Liver (tissue), 9 donors: Measurements from ENCODE around the gene ZDHHC20. TPM values are rescaled to one million over a fixed set of nuclear protein-coding genes. Genes with fewer than 3 reads are reported as not detected.
A peak's percentile ranks its signal among the peaks of the same experiment; 100 is the strongest.

Source experiments
- DNase-seq: peaks from one replicate; pipeline ENCODE4 v3.0.0-alpha.2; 2017; ENCODE audit warnings: low spot score
- H3K27ac ChIP-seq, 2 donors: one replicate each; pipeline ENCODE4 v1.7.0; 2013; ENCODE audit warnings: inconsistent platforms in 2 of 2, low read length in 2 of 2, control low read depth in 1 of 2, low read depth in 1 of 2, mild to moderate bottlenecking in 1 of 2
- H3K27me3 ChIP-seq, 4 donors: one replicate each; pipeline versions ENCODE4 v1.6.1 to v1.7.0; 2013; ENCODE audit warnings: low read length in 3 of 4, inconsistent platforms in 1 of 4, mild to moderate bottlenecking in 1 of 4, moderate library complexity in 1 of 4; ENCODE audit not compliant: control insufficient read depth in 4 of 4, insufficient read depth in 4 of 4
- H3K36me3 ChIP-seq, 4 donors: one replicate each; pipeline versions ENCODE4 v1.6.1 to v1.7.0; 2013; ENCODE audit warnings: low read length in 3 of 4, mild to moderate bottlenecking in 3 of 4, low read depth in 1 of 4, moderate library complexity in 1 of 4; ENCODE audit not compliant: control insufficient read depth in 4 of 4, insufficient read depth in 3 of 4
- H3K4me1 ChIP-seq, 4 donors: one replicate each; pipeline versions ENCODE4 v1.6.1 to v1.7.0; 2013; ENCODE audit warnings: low read length in 3 of 4, mild to moderate bottlenecking in 3 of 4, moderate library complexity in 1 of 4; ENCODE audit not compliant: control insufficient read depth in 4 of 4, insufficient read depth in 4 of 4
- H3K4me3 ChIP-seq, 3 donors: one replicate each; pipeline versions ENCODE4 v1.6.1 to v1.7.0; 2013; ENCODE audit warnings: low read length in 3 of 3, control low read depth in 1 of 3, low read depth in 1 of 3, mild to moderate bottlenecking in 1 of 3
- H3K9ac ChIP-seq, 2 donors: one replicate each; pipeline ENCODE4 v1.7.0; 2013; ENCODE audit warnings: low read length in 2 of 2, mild to moderate bottlenecking in 2 of 2, moderate library complexity in 2 of 2, control low read depth in 1 of 2, low read depth in 1 of 2
- H3K9me3 ChIP-seq, 4 donors: one replicate each; pipeline versions ENCODE4 v1.6.1 to v1.7.0; 2013; ENCODE audit warnings: low read length in 3 of 4; ENCODE audit not compliant: control insufficient read depth in 4 of 4
- EGR1 ChIP-seq, 2 donors: IDR thresholded peaks; 2 replicates each; pipeline ENCODE4 v1.6.1; 2016 to 2018; ENCODE audit warnings: antibody characterized with exemption in 2 of 2, low read depth in 2 of 2
- FOXA2 ChIP-seq: IDR thresholded peaks from 2 replicates; pipeline ENCODE4 v1.6.1; 2016; ENCODE audit warnings: antibody characterized with exemption
- GABPA ChIP-seq, 2 donors: IDR thresholded peaks in 1 of 2; conservative IDR thresholded peaks in 1 of 2; 2 replicates each; pipeline ENCODE4 v1.6.1; 2016; ENCODE audit warnings: antibody characterized with exemption in 2 of 2, mild to moderate bottlenecking in 1 of 2, moderate library complexity in 1 of 2
- HNF4G ChIP-seq: IDR thresholded peaks from 2 replicates; pipeline ENCODE4 v1.6.1; 2016; ENCODE audit warnings: antibody characterized with exemption
- JUND ChIP-seq, 2 donors: IDR thresholded peaks; 2 replicates each; pipeline ENCODE4 v1.6.1; 2016; ENCODE audit warnings: antibody characterized with exemption in 2 of 2
- MAX ChIP-seq: IDR thresholded peaks from 2 replicates; pipeline ENCODE4 v1.6.1; 2016; ENCODE audit warnings: antibody characterized with exemption
- REST ChIP-seq: IDR thresholded peaks from 2 replicates; pipeline ENCODE4 v1.6.1; 2016; ENCODE audit warnings: antibody characterized with exemption, mild to moderate bottlenecking
- SP1 ChIP-seq: IDR thresholded peaks from 2 replicates; pipeline ENCODE4 v1.6.1; 2018; ENCODE audit warnings: antibody characterized with exemption, mild to moderate bottlenecking
- TAF1 ChIP-seq: conservative IDR thresholded peaks from 2 replicates; pipeline ENCODE4 v1.6.1; 2016; ENCODE audit warnings: antibody characterized with exemption, mild to moderate bottlenecking
- YY1 ChIP-seq: IDR thresholded peaks from 2 replicates; pipeline ENCODE4 v1.6.1; 2016; ENCODE audit warnings: antibody characterized with exemption, mild to moderate bottlenecking
- ZBTB33 ChIP-seq: IDR thresholded peaks from 2 replicates; pipeline ENCODE4 v1.6.1; 2016; ENCODE audit warnings: antibody characterized with exemption
- WGBS: extraction: QIAGEN DNeasy Blood & Tissue Kit; methylation state at CpG from one replicate; pipeline ENCODE4 v1.1.7; 2013; 5-methylcytosine and 5-hydroxymethylcytosine counted together
- polyA plus RNA-seq, 2 donors: library from polyadenylated mRNA; stranded (reverse) in 1 of 2; unstranded in 1 of 2; fragments of 200-250 nt in 1 of 2; fragments of >200 nt in 1 of 2; fragmentation: Nextera tagmentation in 1 of 2; extraction: Ambion mirVana in 1 of 2; gene quantifications; one replicate each; pipeline versions ENCODE4 v1.2.1 to v1.2.3, GENCODE V29; 2013 to 2015
- total RNA-seq, 2 donors: library from RNA; depleted of rRNA; stranded (reverse); fragments of >200 nt; gene quantifications; one replicate each; pipeline ENCODE4 v1.2.3, GENCODE V29; 2014
- TF ChIP-seq, protein P1 (sequence below): fragments of 150-350 bp; IDR thresholded peaks from 2 replicates; pipeline ENCODE4 v1.5.1; 2017; ENCODE audit warnings: improper control_type of control experiment, low read depth, low read length; ENCODE audit not compliant: missing input control
- donor health status: healthy.
- donor health status: healthy.
- donor health status: healthy.
- donor health status: healthy.
- donor health status: healthy.

The ZDHHC20 gene
- total and polyA plus RNA-seq, 4 donors: 7.7 to 55.4 (median 18.6) TPM

DNA sequence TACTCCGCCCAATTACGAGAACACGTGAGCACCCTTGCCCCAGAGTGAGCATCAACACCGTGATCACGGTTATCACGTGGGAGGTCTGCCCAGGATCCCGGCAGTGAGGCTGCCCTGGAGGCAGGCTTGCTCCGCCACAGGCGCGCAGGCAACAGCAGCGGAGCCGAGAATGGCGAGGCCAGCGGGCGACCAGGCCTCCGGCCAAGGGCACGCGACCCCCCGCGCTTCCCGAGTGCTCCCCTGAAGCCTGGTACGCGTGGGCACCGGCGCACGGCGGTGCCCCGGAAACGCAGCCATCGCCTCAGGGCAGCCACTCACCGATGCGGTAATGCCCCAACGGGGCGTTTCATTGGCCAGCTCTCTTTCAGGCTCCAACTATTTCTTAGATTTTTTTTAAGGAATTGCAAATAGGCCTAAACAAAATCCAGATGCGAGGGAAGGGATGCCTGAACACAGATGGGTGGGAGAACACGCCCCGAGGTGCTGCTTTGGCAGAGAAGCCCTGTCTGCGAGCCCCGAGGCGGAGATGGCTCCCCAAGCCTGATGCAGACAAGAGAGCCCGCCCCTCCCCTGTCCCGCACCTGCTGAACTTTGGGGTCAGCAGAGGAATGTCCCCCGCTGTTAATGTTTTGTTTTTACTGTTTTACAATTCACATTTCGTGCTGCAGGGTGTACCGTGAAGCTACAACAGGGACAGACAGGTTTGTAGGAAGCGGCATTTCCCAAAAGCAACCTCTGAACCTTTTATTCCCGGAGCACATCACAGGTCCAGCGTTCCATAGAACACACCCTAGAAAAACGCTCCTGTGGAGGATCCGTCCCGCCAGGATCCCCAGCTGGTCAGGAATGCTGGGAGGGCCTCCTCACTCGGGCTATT is 132.7 kb downstream of the ZDHHC20 start:
- TF ChIP-seq GABPA (IDR thresholded peaks at IDR 0.05 in 1 of 2, conservative IDR thresholded peaks at IDR 0.05 in 1 of 2): no peak
- no peak for TF ChIP-seq FOXA2
- TF ChIP-seq, protein P1, sequence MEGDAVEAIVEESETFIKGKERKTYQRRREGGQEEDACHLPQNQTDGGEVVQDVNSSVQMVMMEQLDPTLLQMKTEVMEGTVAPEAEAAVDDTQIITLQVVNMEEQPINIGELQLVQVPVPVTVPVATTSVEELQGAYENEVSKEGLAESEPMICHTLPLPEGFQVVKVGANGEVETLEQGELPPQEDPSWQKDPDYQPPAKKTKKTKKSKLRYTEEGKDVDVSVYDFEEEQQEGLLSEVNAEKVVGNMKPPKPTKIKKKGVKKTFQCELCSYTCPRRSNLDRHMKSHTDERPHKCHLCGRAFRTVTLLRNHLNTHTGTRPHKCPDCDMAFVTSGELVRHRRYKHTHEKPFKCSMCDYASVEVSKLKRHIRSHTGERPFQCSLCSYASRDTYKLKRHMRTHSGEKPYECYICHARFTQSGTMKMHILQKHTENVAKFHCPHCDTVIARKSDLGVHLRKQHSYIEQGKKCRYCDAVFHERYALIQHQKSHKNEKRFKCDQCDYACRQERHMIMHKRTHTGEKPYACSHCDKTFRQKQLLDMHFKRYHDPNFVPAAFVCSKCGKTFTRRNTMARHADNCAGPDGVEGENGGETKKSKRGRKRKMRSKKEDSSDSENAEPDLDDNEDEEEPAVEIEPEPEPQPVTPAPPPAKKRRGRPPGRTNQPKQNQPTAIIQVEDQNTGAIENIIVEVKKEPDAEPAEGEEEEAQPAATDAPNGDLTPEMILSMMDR: no peak
- TF ChIP-seq HNF4G: no peak
- no peak for TF ChIP-seq ZBTB33
- TF ChIP-seq TAF1: no peak
- TF ChIP-seq REST: no peak
- TF ChIP-seq YY1: no peak
- no peak for TF ChIP-seq EGR1 (IDR thresholded peaks at IDR 0.05; ENCODE audit: low read depth in 2 of 2)
- TF ChIP-seq SP1: no peak
- Histone ChIP-seq H3K4me3 (peak overlapping the region; percentile 18 to 31 (median 20)), H3K27me3 (no peaks in the 10 kb centered on the region), H3K4me1 (peaks cover 0 to 9% (median 1%) of the 10 kb centered on the region in 4 donors), H3K36me3 (peaks cover 0 to 2% (median 0%) of the 10 kb centered on the region in 4 donors), H3K27ac (no peak overlapping the region), H3K9ac (no peak overlapping the region), H3K9me3 (no peaks in the 10 kb centered on the region)
- WGBS: 26% methylated on average over 52 of the region's 52 CpGs
- DNase-seq: no peak

GRCh38 chr13:21324803-21325202 is 134.3 kb downstream of the ZDHHC20 start:
- WGBS: 54% methylated on average over 3 of the region's 3 CpGs
- no peaks in the 10 kb centered on the region for H3K9me3 ChIP-seq

More at GRCh38 chr13:21324803-21325202, 134.3 kb downstream of the ZDHHC20 start:
- DNase-seq: no peak
- Histone ChIP-seq H3K4me1 (peaks cover 0 to 9% (median 1%) of the 10 kb centered on the region in 4 donors), H3K9ac (no peak overlapping the region), H3K36me3 (peaks cover 0 to 2% (median 0%) of the 10 kb centered on the region in 4 donors), H3K27ac (no peak overlapping the region), H3K27me3 (no peaks in the 10 kb centered on the region), H3K4me3 (no peak overlapping the region)
- TF ChIP-seq MAX (no peak), REST (no peak), JUND (IDR thresholded peaks at IDR 0.05) (no peak), EGR1 (IDR thresholded peaks at IDR 0.05; ENCODE audit: low read depth in 2 of 2) (no peak), YY1 (no peak), TAF1 (no peak), GABPA (IDR thresholded peaks at IDR 0.05 in 1 of 2, conservative IDR thresholded peaks at IDR 0.05 in 1 of 2) (no peak)
- TF ChIP-seq, protein P1: no peak
